GM19397 (cell line): ENCODE measurements around the gene SGCE.

Source experiments
- ATAC-seq: cut with Tn5 transposase; IDR thresholded peaks from one replicate; pipeline ENCODE4 v1.9.1; 2021; ENCODE audit warnings: mild to moderate bottlenecking, moderate library complexity; ENCODE audit not compliant: unreplicated experiment

SGCE gene

DNA sequence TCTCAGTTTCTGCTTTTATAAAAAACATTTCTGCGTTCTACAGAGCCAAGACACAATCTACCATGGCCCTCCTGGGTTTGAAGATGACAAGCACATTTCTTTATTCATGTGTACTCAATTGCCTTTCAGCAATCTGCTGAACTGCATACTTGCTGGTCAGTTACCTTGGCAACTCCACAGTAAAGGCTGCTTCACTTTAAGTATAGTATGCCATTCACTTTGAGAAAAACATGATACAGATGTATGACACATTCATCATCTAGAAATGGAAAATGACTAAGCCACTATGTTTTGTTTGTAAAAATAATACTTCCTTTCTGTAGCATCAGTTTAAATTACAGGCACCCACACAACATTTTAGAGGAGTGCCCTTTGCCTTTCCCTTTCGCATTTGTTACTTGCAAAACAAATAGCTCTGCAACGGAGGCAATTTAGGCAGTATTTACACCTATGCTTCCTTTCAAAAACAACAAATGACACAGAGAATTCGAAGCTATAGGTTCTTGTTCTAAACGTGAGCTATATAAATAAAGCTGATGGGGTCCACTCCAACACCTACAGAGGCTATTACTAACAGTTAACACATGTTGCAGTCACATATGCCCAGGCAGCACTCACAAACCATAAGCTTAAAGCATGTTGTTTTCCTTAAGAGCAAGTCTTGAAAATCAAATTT is 23.5 kb downstream of the SGCE start:
- ATAC-seq, result peak; percentile 61

DNA sequence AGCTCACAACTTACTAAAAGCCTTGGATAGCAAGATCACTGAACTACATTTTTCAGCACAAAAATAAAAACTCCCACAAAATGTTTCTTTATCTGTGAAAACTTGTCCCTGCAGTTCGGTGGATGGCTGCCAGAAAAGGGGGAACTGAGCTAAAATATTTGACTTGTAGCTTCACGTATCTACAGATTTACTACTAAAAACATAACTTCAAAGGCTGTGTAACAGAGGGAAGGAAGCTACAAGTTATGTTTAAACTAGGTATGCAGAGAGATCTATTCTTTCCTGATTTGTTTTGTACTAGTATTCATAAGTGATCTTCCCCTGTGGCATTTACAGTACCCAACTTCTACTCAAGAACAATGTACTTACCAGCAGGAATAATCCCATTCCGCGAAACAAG is 25.1 kb downstream of the SGCE start:
- ATAC-seq, result no peak

DNA sequence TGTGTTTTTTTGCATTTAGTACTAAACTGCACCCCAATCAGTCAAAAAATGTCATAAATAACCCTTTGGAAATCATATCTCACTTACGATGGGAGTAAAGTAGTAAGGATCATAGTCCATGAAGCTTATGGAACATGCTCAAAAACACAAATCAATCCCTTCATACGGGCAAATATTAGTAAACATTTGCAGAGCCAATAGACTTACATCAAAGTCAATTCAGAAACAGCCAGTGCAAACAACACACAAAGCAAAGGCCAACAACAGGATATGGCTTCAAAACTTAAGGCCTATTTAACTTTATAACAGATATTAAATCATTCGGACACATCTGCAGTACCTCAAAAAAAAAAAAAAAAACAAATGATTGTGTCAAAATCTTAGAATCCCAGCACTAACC is 32.1 kb downstream of the SGCE start:
- no peak for ATAC-seq

DNA sequence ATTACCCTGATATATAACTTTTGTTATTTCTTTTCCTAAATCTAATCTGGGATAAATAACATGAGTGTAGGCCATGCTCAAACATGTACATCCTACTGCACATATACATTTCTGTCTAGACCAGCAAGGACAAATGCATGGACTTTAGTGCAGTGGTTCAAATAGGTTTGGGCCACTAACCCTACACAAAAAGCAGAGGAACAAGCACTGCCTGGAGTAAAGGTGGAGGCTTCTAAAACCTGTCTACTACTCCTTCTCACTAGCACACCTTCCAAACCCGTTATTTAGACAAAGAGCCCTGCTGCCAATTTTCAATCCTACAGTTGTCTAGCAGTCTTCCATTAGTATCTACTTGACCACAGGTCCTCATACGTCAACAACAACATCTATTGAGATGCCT is 34.8 kb downstream of the SGCE start:
- ATAC-seq, result peak; percentile 1

DNA sequence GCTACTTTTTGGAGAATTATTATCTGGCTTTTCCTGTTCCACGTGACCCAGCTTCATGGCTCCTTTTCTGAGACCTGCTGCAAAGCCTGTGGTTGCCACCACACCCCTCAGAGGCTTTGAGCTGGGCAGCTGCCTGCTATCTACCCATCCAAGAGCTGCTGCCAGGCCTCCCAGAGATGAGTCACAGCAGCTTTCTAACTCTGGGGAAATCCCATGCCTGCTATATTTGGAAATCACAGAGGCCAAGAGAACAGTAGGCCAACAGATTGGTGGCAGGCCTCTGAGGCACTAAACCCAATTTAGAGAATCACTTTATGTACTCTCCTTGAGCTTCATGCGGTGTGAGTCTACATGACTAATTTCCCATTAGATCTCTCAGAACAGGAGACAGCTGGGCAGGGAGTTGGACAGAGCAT is 35.2 kb downstream of the SGCE start:
- ATAC-seq, result peak; percentile 99

DNA sequence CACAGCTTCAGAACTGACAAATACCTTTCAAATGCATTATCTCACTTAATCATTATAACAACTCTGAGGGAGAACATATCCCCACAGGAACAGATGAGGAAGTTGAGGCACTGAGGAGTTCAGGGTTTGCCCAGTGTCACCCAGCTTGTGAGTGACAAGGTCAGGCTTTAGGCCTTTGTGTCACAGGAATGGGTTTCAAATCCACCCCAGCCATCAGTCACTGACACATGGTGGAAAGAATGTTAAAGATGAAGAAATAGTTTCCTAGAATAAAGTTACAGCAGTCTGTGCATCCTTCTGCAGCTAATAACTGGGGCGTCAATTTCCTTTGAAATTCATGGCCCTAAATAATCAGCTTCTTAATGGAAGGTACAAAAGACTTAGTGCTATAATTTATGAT is 37.8 kb downstream of the SGCE start:
- ATAC-seq, result no peak

DNA sequence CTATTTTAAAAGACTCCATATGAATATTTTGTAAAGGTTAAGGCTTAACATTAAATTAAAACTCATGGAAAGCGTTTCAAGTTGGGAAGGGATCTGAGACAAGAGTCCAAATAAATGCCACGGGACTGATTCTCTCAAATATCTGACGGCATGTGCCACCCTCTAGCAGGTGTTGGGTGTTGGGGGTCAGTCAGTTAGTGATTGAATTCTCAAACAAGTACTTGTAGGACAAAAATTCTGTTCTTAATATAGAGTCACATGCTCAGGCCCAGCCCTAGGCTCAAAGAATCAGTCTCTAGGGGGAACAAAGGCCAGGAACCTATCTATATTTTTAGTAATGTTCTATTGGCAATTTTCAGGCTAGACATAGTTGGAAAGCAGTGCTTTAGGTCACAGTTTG is 39.1 kb downstream of the SGCE start:
- no peak for ATAC-seq

DNA sequence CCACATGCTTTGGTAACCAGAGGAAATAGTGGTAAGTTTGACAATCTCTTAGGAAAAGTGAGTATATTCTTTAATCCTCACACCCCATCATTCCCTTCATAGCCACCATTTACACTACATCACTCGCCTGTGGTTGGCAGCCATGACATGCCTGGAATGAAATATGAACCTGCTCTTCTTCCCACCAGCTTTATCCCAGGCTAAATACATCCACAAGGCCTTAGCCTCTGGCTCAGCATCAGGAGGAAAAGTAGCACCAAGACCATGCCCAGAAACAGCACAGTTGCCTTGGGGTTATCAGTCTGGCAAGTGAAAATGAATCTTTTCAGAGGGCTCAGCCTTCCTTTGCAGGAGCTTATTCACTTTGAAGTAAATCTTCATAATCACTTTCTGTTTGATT is 40.3 kb downstream of the SGCE start:
- ATAC-seq, result no peak

DNA sequence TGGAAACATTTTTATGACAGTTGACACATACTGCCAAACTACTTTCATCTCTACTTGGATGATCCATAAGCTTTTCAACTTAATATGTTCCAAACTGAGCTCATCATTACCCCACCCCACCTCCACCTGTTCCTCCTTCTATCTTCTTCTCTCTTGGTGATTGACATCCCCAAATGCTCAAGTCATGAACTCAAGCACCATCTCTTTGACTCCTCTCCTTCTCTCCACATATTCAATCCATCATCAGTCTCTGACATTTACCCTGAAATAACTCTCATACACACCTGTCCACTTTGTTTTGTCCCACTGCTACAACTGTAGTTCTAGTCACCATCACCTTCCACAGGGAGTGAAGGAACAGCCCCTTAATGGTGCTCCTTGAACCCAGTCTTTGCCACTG is 43.3 kb downstream of the SGCE start:
- no peak for ATAC-seq

DNA sequence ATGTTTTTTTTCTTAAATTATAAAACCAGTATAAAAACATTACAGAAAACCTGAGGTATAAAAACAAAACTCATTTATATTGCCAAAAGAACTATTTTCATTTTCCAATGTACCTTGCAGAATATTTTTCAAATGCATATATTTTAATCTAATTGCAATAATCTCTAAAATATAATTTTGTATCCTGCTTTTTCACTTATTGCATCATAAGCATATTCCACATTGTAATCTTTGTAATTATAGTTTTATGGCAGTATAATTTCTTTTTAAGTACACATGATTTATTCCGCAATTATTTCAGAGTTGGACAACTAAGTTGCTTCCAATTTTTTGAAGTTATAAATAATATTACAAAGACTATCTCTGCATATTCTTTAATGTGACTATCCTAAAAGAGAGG is 43.7 kb downstream of the SGCE start:
- no peak for ATAC-seq

DNA sequence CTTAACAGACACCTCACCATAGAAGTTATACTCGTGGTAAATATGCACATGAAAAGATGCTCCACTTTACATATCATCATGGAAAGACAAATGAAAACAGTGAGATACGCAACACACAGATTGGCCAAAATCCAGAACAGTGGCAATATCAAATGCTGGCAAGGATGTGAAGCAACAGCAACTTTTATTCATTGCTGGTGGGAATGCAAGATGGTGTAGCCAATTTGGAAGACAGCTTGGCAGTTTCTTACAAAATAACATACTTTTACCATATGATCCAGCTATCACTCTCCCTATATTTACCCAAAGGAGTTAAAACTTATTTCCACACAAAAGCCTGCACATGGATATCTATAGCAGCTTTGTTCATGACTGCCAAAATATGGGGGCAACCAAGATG is 46.4 kb downstream of the SGCE start:
- ATAC-seq, result no peak

DNA sequence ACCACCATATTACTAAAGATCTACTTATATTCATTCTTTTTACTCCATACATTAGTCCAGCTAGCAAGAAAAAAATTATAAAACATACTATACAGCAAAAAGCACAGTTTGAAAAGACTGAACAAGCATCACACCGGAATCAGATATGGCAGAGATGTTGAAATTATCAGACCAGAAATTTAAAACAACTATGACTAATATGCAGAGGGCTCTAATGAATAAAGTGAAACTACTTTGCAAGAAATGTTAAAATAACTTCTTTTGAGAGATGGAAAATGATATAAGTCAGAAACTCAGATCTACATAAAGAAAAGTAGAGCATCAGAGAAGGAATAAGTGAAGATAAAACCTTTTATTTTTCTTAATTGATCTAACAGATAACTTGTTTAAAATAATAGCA is 50.9 kb downstream of the SGCE start:
- ATAC-seq, result no peak

DNA sequence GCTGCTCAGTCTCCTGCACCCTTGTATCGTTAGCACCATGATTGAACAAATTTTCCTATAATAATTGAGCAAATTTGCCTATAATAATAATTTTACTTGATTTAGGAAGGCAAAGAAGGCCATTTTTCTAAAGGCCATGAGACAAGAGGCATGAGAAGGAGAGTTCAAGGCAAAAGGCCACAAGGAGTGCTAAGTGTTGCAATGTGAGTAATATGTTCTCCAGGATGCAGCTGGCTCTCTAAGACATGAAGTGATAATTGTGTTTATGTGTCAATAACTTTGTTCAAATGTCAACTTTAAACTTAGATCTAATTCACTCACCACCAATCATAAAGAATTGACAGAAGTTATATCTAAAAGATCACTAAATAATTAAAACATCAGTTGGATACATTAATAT is 53.8 kb downstream of the SGCE start:
- ATAC-seq, result no peak

DNA sequence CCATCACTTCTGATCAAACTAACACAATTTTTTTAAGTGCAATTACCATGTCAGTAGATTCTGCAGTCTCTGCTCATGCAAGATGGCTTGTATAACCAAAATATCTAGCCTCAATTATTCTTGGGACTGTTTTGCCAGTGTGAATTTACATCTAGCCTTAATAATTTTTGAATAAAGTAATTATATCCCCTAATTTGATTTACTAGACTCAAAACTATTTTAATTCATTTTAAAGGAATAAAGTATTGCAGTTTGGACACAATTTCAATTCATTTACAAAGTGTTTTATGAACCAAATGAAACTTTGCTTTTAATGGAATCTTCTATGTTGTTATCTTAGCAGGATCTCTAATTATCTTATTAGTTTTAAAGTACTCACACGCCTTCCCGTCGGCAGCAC is 55.7 kb downstream of the SGCE start:
- ATAC-seq, result no peak

DNA sequence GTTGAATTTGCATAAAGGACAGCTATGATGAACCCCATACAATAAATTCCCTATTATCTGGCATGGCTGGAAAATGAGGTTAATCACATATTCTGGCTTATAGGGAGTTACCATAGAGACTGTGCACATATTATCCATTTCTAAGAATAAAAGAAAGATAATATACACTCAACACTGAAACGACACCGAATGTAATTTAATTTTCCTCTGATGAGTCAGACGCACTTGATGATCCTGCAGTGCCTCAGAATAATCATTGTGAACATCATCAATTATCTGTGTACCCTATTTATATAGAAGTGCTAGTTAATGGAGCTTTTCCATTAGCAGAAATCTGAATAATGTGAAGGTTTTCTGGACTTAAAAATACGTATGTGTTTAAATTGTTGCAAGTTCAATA is 60.2 kb downstream of the SGCE start:
- ATAC-seq, result no peak

DNA sequence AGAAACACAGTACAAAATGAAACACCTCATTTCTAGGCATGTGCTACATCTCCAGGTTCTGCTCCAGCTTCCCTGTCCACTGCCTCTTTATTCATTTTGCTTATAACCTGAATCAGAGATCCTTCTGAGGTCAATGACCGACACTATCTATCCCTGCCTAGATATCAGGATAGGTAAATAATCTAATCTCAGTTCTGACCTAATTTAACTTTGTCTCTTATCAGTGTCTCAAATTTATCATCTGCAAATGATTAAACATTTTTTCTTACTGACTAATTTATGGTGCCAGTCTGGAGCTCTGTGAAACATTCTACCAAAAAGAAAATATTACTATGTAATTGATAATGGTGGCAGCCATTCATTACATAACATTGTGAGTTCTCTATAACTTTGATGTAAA is 61.1 kb downstream of the SGCE start:
- ATAC-seq, result no peak

DNA sequence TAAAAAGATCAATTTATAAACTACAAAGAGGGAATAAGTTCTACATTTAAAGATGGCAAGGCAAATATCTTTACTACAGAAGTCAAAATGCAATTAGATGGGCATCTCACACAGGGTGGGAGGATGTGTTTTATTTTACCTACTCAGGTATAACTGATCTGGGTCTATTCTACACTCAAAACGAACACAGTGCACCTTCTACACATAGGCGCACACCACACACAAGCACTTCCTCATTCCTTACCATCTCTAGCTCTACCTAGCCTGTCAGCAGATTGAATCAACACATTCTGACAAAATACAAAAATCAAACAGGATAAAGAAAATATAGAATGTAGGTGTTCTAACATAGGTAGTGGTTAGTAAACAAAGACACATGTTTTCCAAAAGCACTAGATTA is 64.8 kb downstream of the SGCE start:
- ATAC-seq, result peak; percentile 75

DNA sequence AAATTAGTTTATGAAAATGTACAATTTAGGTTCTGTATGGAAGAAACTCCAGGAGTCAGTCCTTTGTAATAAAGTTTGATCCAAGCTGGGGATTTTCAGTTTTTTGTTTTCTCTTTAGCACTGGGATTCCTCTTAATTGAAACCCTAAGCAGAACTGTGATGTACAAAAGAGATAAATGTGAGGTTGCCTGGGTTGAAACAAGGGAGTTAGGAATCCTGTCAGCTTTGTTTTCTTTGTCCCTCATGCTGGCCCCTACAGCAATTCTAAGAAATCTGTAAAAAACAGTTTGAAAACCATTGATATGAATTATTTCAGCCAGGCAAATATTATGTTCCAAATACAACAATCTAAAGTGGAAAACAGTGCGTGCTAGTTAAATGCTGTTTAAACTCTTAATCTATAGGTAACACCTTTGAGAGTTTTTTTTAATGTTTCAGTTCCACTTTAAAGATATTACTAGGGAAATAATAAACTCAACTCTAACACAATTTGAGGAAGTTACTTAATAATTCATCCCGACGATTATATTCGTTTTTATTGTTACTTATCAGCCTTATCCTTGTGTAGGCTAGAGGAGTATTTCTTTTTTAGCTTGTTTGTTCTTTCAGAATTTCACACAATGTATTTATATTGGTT is 65.3 kb downstream of the SGCE start:
- peak; percentile 35 for ATAC-seq

DNA sequence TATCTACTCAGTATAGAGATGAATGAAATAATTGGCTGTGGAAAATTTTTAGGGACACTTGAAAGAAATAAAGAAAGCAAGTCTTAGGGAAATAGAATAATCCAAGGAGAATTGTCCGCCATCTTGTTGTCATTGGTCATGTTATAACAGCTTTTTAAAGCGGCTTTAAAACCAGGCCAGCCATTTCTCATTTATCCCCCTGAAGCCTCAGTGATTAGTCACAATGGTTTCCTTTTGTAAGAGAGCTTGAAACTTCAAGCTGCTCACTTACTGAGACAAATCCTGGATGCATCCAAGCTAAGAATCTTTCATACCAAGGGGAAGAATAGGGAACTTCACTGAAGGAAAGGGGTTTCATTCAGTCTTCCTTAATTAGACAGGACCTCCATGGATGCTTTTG is 67.9 kb downstream of the SGCE start:
- ATAC-seq, result no peak

DNA sequence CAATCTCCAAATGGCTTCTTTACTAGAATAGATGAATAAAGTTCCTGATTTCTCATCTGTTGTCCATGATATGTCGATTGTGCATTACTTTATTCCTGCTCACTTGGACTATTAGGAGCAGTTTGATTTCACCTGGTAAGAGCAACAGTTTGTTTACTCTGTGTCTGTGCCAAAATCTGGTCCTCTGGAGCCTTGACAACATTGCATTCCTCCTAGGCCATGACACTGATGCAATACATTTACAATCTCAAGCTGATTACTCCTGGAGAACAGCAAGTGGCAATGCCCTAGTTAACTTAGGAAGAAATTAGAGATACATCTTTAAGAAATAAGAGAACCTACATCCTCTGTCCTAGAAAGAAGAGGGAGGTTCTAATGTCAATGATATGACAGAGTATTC is 71.8 kb downstream of the SGCE start:
- ATAC-seq, result no peak

DNA sequence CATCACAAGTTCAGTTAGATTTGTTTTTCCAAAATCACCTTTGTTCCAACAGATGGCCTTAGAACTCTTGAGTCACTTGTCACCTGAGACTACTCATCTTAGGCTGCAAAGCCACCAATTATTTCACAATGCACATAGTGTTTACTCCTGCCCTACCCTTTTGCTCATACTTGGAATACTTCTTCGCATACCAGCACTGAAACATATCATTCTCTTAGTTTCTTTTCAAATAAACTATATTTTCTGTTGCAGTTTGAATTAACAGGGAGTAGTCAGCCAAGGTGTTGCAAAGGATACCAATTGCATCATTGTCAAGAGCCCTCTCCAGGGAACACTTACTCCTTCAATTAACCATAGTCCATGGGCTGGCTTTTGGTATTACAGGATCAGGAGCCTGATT is 75.3 kb downstream of the SGCE start:
- no peak for ATAC-seq

DNA sequence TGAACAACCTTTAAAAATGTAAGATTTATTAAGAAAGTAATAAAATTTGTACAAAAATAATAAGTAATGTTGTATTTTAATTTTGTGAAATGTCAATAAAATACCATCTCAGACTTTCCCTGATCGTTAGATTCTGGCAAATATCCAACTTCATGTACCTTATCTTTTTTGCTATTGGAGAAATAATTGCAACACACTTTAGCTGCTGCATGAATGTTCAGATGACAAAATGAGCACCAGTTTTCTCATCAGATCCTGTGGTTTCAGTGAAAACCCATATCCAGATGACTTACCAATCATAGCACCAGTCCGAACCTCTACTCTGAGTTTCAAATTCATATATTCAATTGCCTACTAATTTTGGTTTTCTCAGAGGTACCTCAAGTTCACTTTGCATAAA is 76.5 kb downstream of the SGCE start:
- no peak for ATAC-seq

DNA sequence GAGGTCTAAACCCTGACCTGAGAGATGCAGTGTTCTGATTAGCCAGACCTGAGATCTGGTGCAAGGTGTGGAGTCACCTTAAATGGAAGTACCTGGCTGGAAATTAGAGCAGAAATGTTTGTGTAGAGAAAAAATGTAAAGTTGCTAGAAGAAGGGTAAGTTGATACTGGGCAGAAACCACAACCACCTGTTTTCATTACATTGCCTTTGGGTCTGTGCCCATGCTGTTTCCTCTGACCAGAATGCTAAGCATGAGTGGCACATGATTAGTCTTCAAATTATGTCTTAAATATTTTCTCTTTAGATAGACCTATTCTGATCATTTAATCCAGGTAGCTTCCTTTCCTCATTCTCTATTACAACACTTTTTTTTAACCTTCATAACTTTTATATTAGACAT is 77.3 kb downstream of the SGCE start:
- no peak for ATAC-seq
